Mesodermal cell (in vitro differentiated cells): ENCODE measurements around the gene CNPY4.

Source experiments
- H3K27ac ChIP-seq: 2 replicates; pipeline ENCODE4 v1.7.0; 2013; ENCODE audit warnings: mild to moderate bottlenecking, low read depth, low read length, moderate library complexity; ENCODE audit not compliant: severe bottlenecking
- H3K36me3 ChIP-seq: 2 replicates; pipeline ENCODE4 v1.7.1; 2013; ENCODE audit warnings: mild to moderate bottlenecking, low read length, moderate library complexity; ENCODE audit not compliant: control insufficient read depth, insufficient read depth
- H3K4me1 ChIP-seq: one replicate; pipeline ENCODE4 v1.7.1; 2013; ENCODE audit warnings: mild to moderate bottlenecking, low read length; ENCODE audit not compliant: insufficient read depth, control insufficient read depth, poor library complexity, severe bottlenecking
- H3K4me3 ChIP-seq: 2 replicates; pipeline ENCODE4 v1.7.0; 2013; ENCODE audit warnings: low read length, control low read depth, mild to moderate bottlenecking; ENCODE audit not compliant: insufficient read depth, poor library complexity, severe bottlenecking; ENCODE audit errors: extremely low read depth
- H3K9me3 ChIP-seq: 2 replicates; pipeline ENCODE4 v1.7.1; 2013; ENCODE audit warnings: mild to moderate bottlenecking, low read length, moderate library complexity; ENCODE audit not compliant: control insufficient read depth
- whole genome bisulfite sequencing, 2 experiments: methylation state at CpG; one replicate each; pipeline ENCODE4 v1.1.5; 2013; ENCODE audit warnings: missing lambda C conversion rate in 2 of 2; ENCODE audit not compliant: insufficient coverage in 2 of 2; 5-methylcytosine and 5-hydroxymethylcytosine counted together

CNPY4 gene

GRCh38 chr7:100152404-100152803, 33.0 kb downstream of the CNPY4 start:
- Histone ChIP-seq H3K4me1 (peaks cover 18% of the 10 kb centered on the region), H3K27ac (no peak overlapping the region), H3K4me3 (no peak overlapping the region), H3K9me3 (no peaks in the 10 kb centered on the region), H3K36me3 (peaks cover 54% of the 10 kb centered on the region)

DNA sequence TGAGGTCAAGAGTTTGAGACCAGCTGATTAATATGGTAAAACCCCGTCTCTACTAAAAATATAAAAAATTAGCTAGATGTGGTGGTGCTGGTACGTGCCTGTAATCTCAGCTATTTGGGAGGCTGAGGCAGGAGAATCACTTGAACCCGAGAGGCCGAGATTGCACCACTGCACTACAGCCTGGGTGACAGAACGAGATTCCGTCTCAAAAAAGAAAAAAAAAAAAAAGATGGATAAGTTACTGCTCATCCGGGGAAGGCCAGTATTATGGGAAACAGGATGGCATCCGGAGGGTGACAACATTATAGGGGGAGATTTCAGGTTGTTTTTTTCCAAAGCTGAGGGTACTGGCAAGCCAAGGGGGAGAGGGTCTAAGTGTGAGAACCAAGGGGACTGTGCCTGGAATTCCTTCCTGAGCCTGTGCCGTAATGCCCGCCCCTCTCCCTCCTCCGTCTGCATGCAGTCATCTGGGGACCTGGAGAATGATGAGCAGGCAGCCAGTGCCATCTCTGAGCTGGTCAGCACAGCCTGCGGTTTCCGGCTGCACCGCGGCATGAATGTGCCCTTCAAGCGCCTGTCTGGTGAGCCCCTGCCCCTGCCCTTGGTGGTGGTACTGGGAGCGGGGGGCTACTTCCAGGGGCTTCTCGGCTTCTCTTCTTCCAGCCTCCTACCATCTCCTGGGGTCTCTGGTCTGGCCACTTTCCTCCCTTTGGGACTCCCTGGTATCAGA, 33.7 kb downstream of the CNPY4 start:
- H3K9me3 ChIP-seq, result no peaks in the 10 kb centered on the region
- WGBS, 2 experiments, result 91 to 95% methylated on average over 11 to 12 of the region's 18 CpGs
- H3K4me3 ChIP-seq, result no peak overlapping the region
- peaks cover 55% of the 10 kb centered on the region for H3K36me3 ChIP-seq
- H3K27ac ChIP-seq, result no peak overlapping the region
- peaks cover 18% of the 10 kb centered on the region for H3K4me1 ChIP-seq

GRCh38 chr7:100153708-100154535, 34.5 kb downstream of the CNPY4 start:
- H3K4me1 ChIP-seq, result peaks cover 15% of the 10 kb centered on the region
- H3K27ac ChIP-seq, result no peak overlapping the region
- no peaks in the 10 kb centered on the region for H3K9me3 ChIP-seq
- no peak overlapping the region for H3K4me3 ChIP-seq
- H3K36me3 ChIP-seq, result peaks cover 55% of the 10 kb centered on the region
- 89 to 94% methylated on average over 10 to 11 of the region's 16 CpGs for WGBS, 2 experiments

GRCh38 chr7:100154651-100155491, 35.4 kb downstream of the CNPY4 start:
- Histone ChIP-seq H3K27ac (no peak overlapping the region), H3K4me3 (no peak overlapping the region), H3K4me1 (peaks cover 15% of the 10 kb centered on the region), H3K9me3 (no peaks in the 10 kb centered on the region), H3K36me3 (peaks cover 55% of the 10 kb centered on the region)
- WGBS, 2 experiments, result 84 to 86% methylated on average over 15 to 30 of the region's 30 CpGs

GRCh38 chr7:100155553-100156317, 36.3 kb downstream of the CNPY4 start:
- 95 to 99% methylated on average over 18 of the region's 20 CpGs for WGBS, 2 experiments
- Histone ChIP-seq H3K36me3 (peaks cover 55% of the 10 kb centered on the region), H3K4me1 (peaks cover 15% of the 10 kb centered on the region), H3K27ac (no peak overlapping the region), H3K4me3 (no peak overlapping the region), H3K9me3 (no peaks in the 10 kb centered on the region)

- Histone ChIP-seq H3K36me3 (peaks cover 55% of the 10 kb centered on the region), H3K4me1 (peaks cover 15% of the 10 kb centered on the region), H3K4me3 (peak overlapping the region; percentile 88), H3K27ac (no peak overlapping the region), H3K9me3 (no peaks in the 10 kb centered on the region)
- WGBS, 2 experiments, result 86 to 92% methylated on average over 12 to 14 of the region's 16 CpGs
These were observed 37.1 kb downstream of the CNPY4 start for GRCh38 chr7:100156331-100157068.

- no peak overlapping the region for H3K27ac ChIP-seq
- WGBS, 2 experiments, result 33 to 82% methylated on average over 1 to 3 of the region's 5 CpGs
- H3K4me3 ChIP-seq, result peak overlapping the region; percentile 88
- H3K36me3 ChIP-seq, result peaks cover 51% of the 10 kb centered on the region
- H3K4me1 ChIP-seq, result peaks cover 15% of the 10 kb centered on the region
- no peaks in the 10 kb centered on the region for H3K9me3 ChIP-seq
These were observed 37.6 kb downstream of the CNPY4 start for GRCh38 chr7:100157069-100157333.

- Histone ChIP-seq H3K9me3 (no peaks in the 10 kb centered on the region), H3K4me1 (peaks cover 15% of the 10 kb centered on the region), H3K36me3 (peaks cover 46% of the 10 kb centered on the region), H3K4me3 (peak overlapping the region; percentile 88), H3K27ac (peak overlapping the region; percentile 41)
- 24 to 40% methylated on average over 13 to 19 of the region's 32 CpGs for WGBS, 2 experiments
These were observed 38.1 kb downstream of the CNPY4 start for GRCh38 chr7:100157334-100158228.
